HEK293 (cell line): Measurements from ENCODE around the gene WDR70.

Experiments used
- KLF1 ChIP-seq: fragments of 450-650 bp; formaldehyde crosslinking; IDR thresholded peaks from 2 replicates; pipeline ENCODE4 v1.5.1; 2016; ENCODE audit warnings: missing biosample characterization, missing genetic modification characterization
- KLF9 ChIP-seq: fragments of 450-650 bp; formaldehyde crosslinking; IDR thresholded peaks from 2 replicates; pipeline ENCODE4 v1.5.1; 2016; ENCODE audit warnings: missing biosample characterization, missing genetic modification characterization, low read depth
- SALL2 ChIP-seq: fragments of 450-650 bp; formaldehyde crosslinking; IDR thresholded peaks from 2 replicates; pipeline ENCODE4 v1.5.0; 2017; ENCODE audit warnings: missing biosample characterization, mild to moderate bottlenecking, missing genetic modification characterization, borderline replicate concordance
- SETDB1 ChIP-seq: IDR thresholded peaks from one replicate; pipeline ENCODE4 v1.6.1; 2017; ENCODE audit warnings: mild to moderate bottlenecking, low read length, moderate library complexity, mixed read lengths; ENCODE audit not compliant: insufficient read length
- SP7 ChIP-seq: fragments of 450-650 bp; formaldehyde crosslinking; IDR thresholded peaks from 2 replicates; pipeline ENCODE4 v1.5.1; 2016; ENCODE audit warnings: missing biosample characterization, missing genetic modification characterization
- TSHZ1 ChIP-seq: fragments of 450-650 bp; formaldehyde crosslinking; IDR thresholded peaks from 2 replicates; pipeline ENCODE4 v1.5.1; 2016; ENCODE audit warnings: missing biosample characterization, missing genetic modification characterization, borderline replicate concordance
- ZFP37 ChIP-seq: fragments of 450-650 bp; formaldehyde crosslinking; IDR thresholded peaks from 2 replicates; pipeline ENCODE4 v1.5.1; 2016; ENCODE audit warnings: missing biosample characterization, missing genetic modification characterization
- ZNF121 ChIP-seq: fragments of 450-650 bp; formaldehyde crosslinking; IDR thresholded peaks from 2 replicates; pipeline ENCODE4 v1.5.1; 2016; ENCODE audit warnings: missing biosample characterization, missing genetic modification characterization
- ZNF155 ChIP-seq: fragments of 450-650 bp; formaldehyde crosslinking; IDR thresholded peaks from 2 replicates; pipeline ENCODE4 v1.5.1; 2016; ENCODE audit warnings: missing biosample characterization, missing genetic modification characterization
- ZNF16 ChIP-seq: fragments of 450-650 bp; formaldehyde crosslinking; IDR thresholded peaks from 2 replicates; pipeline ENCODE4 v1.5.1; 2016; ENCODE audit warnings: low read depth, missing biosample characterization, missing genetic modification characterization
- ZNF175 ChIP-seq: fragments of 450-650 bp; formaldehyde crosslinking; IDR thresholded peaks from 2 replicates; pipeline ENCODE4 v1.5.1; 2016; ENCODE audit warnings: missing biosample characterization, missing genetic modification characterization
- ZNF202 ChIP-seq: fragments of 450-650 bp; formaldehyde crosslinking; IDR thresholded peaks from 2 replicates; pipeline ENCODE4 v1.5.1; 2016; ENCODE audit warnings: missing biosample characterization, missing genetic modification characterization, borderline replicate concordance
- ZNF311 ChIP-seq: fragments of 450-650 bp; formaldehyde crosslinking; IDR thresholded peaks from 2 replicates; pipeline ENCODE4 v1.5.1; 2017; ENCODE audit warnings: missing biosample characterization, missing genetic modification characterization, borderline replicate concordance
- ZNF37A ChIP-seq: fragments of 450-650 bp; IDR thresholded peaks from 2 replicates; pipeline ENCODE4 v1.5.1; 2018; ENCODE audit warnings: missing biosample characterization, missing genetic modification characterization
- ZNF394 ChIP-seq: fragments of 450-650 bp; formaldehyde crosslinking; IDR thresholded peaks from 2 replicates; pipeline ENCODE4 v1.5.1; 2016; ENCODE audit warnings: missing biosample characterization, missing genetic modification characterization, mild to moderate bottlenecking, moderate library complexity, borderline replicate concordance
- ZNF404 ChIP-seq: fragments of 450-650 bp; formaldehyde crosslinking; IDR thresholded peaks from 2 replicates; pipeline ENCODE4 v1.5.1; 2017; ENCODE audit warnings: missing biosample characterization, missing genetic modification characterization
- ZNF416 ChIP-seq: fragments of 450-650 bp; formaldehyde crosslinking; IDR thresholded peaks from 2 replicates; pipeline ENCODE4 v1.5.1; 2016; ENCODE audit warnings: missing biosample characterization, missing genetic modification characterization
- ZNF423 ChIP-seq: fragments of 450-650 bp; formaldehyde crosslinking; IDR thresholded peaks from 2 replicates; pipeline ENCODE4 v1.5.1; 2016; ENCODE audit warnings: missing biosample characterization, missing genetic modification characterization
- ZNF518A ChIP-seq: fragments of 450-650 bp; formaldehyde crosslinking; conservative IDR thresholded peaks from 2 replicates; pipeline ENCODE4 v1.5.1; 2016; ENCODE audit warnings: low read depth, missing biosample characterization, missing genetic modification characterization
- ZNF571 ChIP-seq: fragments of 450-650 bp; formaldehyde crosslinking; IDR thresholded peaks from 2 replicates; pipeline ENCODE4 v1.5.0; 2017; ENCODE audit warnings: missing biosample characterization, missing genetic modification characterization
- ZNF624 ChIP-seq: fragments of 450-650 bp; formaldehyde crosslinking; IDR thresholded peaks from 2 replicates; pipeline ENCODE4 v1.5.1; 2017; ENCODE audit warnings: missing biosample characterization, missing genetic modification characterization
- ZNF629 ChIP-seq: fragments of 450-650 bp; formaldehyde crosslinking; IDR thresholded peaks from 2 replicates; pipeline ENCODE4 v1.5.1; 2017; ENCODE audit warnings: missing biosample characterization, missing genetic modification characterization
- ZNF701 ChIP-seq: fragments of 450-650 bp; formaldehyde crosslinking; IDR thresholded peaks from 2 replicates; pipeline ENCODE4 v1.5.1; 2016; ENCODE audit warnings: missing biosample characterization, missing genetic modification characterization
- ZNF707 ChIP-seq: fragments of 450-650 bp; formaldehyde crosslinking; IDR thresholded peaks from 2 replicates; pipeline ENCODE4 v1.5.1; 2016; ENCODE audit warnings: missing biosample characterization, missing genetic modification characterization
- ZNF76 ChIP-seq: fragments of 450-650 bp; formaldehyde crosslinking; IDR thresholded peaks from 2 replicates; pipeline ENCODE4; 2016; ENCODE audit warnings: low read depth, missing biosample characterization, missing genetic modification characterization, borderline replicate concordance
- ZNF830 ChIP-seq: fragments of 450-650 bp; IDR thresholded peaks from 2 replicates; pipeline ENCODE4 v1.5.0; 2018; ENCODE audit warnings: missing biosample characterization, missing genetic modification characterization, low read depth, mild to moderate bottlenecking, moderate library complexity
- TF ChIP-seq, protein P1 (sequence below): fragments of 450-650 bp; formaldehyde crosslinking; IDR thresholded peaks from 2 replicates; pipeline ENCODE4 v1.5.1; 2016; ENCODE audit warnings: missing biosample characterization, missing genetic modification characterization
- TF ChIP-seq, protein P2 (sequence below): fragments of 450-650 bp; formaldehyde crosslinking; IDR thresholded peaks from 2 replicates; pipeline ENCODE4 v1.5.1; 2016; ENCODE audit warnings: missing biosample characterization, missing genetic modification characterization
- TF ChIP-seq, protein P3 (sequence below): IDR thresholded peaks from 2 replicates; pipeline ENCODE4 v1.6.1; 2011; ENCODE audit warnings: mild to moderate bottlenecking, low read depth, low read length, borderline replicate concordance

Gene WDR70

GRCh38 chr5:37738057-37738691, 359.1 kb downstream of the WDR70 start (continued):
- TF ChIP-seq TSHZ1 (tag by site-specific recombination) (peak; percentile 92), SALL2 (tag by site-specific recombination) (no peak), ZNF830 (no peak), ZNF404 (no peak), ZNF394 (tag by site-specific recombination) (peak; percentile 39; the same call in 1 of the 2 replicates), ZFP37 (tag by site-specific recombination) (no peak), ZNF423 (tag by site-specific recombination) (no peak), ZNF701 (tag by site-specific recombination) (no peak), ZNF16 (tag by site-specific recombination) (no peak), ZNF629 (tag by site-specific recombination) (peak; percentile 89), ZNF311 (tag by site-specific recombination) (no peak), KLF1 (no peak), ZNF624 (tag by site-specific recombination) (no peak), ZNF76 (tag by site-specific recombination) (no peak), ZNF175 (no peak), ZNF416 (tag by site-specific recombination) (no peak), ZNF155 (tag by site-specific recombination) (no peak), ZNF518A (tag by site-specific recombination) (peak; percentile 13; the same call in 1 of the 2 replicates), ZNF202 (tag by site-specific recombination) (no peak), ZNF707 (tag by site-specific recombination) (no peak), SP7 (tag by site-specific recombination) (peak; percentile 97), ZNF571 (tag by site-specific recombination) (no peak), KLF9 (tag by site-specific recombination) (no peak), ZNF121 (no peak), SETDB1 (no peak), ZNF37A (tag by site-specific recombination) (no peak)
- TF ChIP-seq, protein P1, sequence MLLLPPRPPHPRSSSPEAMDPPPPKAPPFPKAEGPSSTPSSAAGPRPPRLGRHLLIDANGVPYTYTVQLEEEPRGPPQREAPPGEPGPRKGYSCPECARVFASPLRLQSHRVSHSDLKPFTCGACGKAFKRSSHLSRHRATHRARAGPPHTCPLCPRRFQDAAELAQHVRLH (tag by site-specific recombination), result no peak
- TF ChIP-seq, protein P2, sequence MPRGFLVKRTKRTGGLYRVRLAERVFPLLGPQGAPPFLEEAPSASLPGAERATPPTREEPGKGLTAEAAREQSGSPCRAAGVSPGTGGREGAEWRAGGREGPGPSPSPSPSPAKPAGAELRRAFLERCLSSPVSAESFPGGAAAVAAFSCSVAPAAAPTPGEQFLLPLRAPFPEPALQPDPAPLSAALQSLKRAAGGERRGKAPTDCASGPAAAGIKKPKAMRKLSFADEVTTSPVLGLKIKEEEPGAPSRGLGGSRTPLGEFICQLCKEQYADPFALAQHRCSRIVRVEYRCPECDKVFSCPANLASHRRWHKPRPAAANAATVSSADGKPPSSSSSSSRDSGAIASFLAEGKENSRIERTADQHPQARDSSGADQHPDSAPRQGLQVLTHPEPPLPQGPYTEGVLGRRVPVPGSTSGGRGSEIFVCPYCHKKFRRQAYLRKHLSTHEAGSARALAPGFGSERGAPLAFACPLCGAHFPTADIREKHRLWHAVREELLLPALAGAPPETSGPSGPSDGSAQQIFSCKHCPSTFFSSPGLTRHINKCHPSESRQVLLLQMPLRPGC (tag by site-specific recombination), result peak; percentile 82
- TF ChIP-seq, protein P3, sequence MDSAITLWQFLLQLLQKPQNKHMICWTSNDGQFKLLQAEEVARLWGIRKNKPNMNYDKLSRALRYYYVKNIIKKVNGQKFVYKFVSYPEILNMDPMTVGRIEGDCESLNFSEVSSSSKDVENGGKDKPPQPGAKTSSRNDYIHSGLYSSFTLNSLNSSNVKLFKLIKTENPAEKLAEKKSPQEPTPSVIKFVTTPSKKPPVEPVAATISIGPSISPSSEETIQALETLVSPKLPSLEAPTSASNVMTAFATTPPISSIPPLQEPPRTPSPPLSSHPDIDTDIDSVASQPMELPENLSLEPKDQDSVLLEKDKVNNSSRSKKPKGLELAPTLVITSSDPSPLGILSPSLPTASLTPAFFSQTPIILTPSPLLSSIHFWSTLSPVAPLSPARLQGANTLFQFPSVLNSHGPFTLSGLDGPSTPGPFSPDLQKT, result no peak
